Islet precursor cell (in vitro differentiated cells): ENCODE data around the gene FAM149B1.
A peak's percentile ranks its signal among the peaks of the same experiment; 100 is the strongest.
"Not testable (repeated sequence)": the region's sequence is repeated elsewhere in the genome, so short reads cannot be mapped to it uniquely, and the experiment has no call there.

ENCODE experiments used
- DNase-seq: peaks from one replicate; pipeline ENCODE4 v3.0.0-alpha.2; 2018

Gene FAM149B1

DNA sequence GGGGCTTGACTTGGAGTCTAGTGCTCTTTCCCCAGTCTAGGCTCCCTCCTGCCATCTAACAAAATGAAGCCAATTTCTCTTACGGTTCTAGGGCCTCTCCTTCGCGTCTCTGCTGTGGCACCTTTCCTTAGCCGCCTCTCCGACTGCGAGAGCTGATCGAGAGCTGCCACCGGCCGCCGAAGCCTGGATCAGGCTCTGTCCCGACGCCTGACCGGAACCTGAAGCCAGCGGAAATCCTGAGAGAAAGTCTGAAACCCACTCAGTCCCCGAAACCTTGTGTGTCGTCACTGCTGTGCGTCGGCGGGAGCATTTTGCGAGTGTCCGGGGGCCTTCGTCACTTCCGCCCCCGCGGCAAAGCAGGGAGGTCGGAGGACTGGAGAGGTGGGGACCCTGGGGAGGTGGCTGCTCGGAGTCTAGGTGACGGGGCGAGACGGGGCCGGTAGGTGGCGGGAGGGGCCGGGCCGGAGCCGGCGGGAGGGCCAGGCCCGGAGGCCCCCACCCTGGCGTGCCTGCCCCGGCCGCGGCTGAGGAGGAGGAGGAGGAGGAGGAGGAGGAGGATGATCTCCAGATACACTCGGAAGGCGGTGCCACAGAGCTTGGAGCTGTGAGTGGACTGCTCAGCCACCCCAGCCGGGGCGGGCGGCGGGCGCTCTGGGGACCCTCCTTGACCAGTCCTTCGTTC, at the start of gene FAM149B1, which contains the start of gene ECD:
FAM149B1 (plus strand) TSS at position 337 of the 682 bp plus-strand sequence; CDS start at position 558, 221 bp downstream.
ECD (minus strand) TSS at position 226 of the 682 bp plus-strand sequence. CDS start 4,071 bp downstream, outside the sequence.
- DNase-seq: peak; percentile 98

DNA sequence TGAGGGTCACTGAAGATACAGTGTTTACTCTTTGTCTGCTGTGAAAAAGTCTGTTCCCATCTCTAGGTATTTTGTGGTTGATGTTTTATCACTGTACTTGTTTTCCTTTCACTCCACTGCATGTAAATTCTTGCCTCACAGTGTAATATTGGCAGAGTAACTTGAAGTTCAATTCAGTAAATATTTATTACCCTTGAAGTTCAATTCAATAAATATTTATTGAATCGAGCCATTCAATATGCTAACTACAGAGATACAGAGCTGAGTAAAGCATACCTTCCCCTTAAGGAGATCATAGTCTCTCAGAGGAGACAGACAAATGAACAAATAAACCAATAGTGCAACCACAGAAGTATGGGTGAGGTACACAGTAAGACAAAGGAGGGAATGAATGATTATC, 48.5 kb upstream of the FAM149B1 start:
- no peak for DNase-seq

DNA sequence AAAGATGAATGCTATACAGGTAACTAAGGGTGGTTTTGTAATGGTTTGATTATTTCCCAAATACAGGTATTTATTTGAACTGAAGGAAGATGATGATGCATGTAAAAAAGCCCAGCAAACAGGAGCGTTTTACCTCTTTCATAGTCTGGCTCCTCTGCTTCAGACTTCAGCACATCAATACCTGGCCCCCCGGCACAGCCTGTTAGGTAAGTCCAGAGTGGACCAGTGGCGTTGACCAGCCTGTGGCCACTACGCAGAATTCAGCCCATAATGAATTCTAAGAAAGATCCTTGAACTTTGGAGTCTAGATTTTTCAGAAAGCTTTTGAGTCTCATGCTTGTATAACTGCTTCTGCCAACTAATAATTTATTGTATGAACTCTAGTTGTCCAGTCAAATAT, 48.0 kb upstream of the FAM149B1 start:
- DNase-seq: no peak

DNA sequence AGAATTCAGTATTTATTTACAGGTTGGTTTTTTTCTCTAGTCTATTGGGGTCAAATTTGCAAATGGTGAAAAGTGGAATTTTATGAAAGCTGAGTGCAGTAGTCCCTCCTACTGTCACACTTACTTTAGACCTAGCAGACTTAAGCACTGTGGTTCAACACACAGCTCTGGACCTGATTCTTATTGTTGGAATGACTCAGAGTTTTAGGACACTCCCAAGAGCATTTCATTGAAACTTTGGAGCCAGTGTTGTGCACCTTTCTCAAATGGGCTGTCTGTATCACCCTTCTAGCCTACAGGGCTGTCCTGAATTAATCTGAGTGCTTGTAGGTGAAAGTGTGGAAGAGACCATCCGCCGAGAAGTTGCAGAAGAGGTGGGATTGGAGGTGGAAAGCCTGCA, 41.6 kb upstream of the FAM149B1 start:
- DNase-seq: no peak

DNA sequence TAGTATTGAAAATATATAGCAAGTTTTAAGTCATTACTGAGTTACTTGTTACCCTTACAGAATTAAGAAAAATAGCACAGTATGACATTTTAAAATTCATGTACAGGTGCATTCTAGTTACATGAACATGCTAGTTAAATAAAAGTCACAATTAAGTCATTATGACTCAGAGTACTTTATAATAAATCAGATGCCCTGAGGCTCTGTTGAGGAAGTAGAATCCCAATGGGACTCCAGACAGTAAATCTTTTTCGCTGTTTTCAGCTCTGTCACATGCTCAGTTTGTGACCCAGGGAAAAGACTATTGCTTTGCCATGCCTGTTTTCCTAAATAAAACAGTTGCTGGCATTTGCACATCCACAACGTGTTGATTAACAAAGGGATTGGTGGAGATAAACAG, 36.6 kb upstream of the FAM149B1 start:
- DNase-seq: no peak

DNA sequence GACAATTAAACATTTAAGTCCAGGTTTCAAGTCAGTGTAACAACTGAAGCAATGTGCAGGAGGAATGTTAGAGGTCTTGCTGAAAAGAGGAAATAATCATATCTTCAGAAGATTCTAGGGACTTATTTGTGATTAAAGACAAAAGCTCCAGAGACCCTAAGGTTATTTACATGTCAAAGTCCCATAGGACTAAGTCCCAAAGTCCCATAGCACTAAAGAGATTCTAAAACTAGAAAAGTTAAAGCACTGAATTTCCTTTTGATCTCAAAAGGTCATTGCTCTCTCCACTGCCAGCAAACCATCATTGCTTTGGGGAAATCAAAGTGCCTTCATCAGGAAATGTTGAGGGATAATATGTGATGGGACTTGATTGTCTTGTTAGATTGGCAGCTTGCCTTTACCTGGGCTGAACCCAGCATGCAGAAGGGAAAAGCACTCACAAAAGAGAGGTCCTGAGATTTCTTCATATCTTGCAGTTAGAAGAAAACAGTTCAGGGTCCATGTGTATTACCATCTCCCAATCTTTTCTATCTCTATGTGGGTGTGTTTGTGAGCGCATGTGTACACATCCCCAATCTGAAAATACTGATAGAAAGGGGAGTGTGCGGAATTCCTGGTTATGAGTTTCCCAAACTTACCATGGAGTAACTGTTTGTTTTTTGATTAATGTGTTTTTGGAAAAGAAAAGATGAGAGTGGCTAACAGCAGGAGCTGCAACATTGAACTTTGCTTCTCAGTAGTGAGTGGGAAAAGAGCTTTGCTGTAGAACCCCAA, 35.8 kb upstream of the FAM149B1 start:
- DNase-seq: no peak

DNA sequence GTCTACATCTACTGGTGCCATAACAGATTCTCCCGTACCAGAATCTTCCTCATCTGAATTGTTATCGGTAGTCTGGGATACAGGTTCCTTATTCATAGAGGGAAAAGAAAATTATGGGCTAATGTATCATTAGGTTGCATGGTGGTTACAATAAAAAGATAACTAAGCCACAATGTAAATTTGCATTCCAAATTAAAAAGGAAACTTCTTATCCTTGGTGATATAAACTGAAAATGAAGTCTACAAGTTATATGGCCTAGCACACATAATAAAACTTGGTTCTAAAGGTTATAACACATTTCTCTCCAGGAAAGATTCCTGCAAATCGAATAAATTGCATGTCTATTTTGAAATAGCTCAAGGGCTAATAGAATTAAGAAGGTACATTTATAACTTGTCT, 33.2 kb upstream of the FAM149B1 start:
- no peak for DNase-seq

DNA sequence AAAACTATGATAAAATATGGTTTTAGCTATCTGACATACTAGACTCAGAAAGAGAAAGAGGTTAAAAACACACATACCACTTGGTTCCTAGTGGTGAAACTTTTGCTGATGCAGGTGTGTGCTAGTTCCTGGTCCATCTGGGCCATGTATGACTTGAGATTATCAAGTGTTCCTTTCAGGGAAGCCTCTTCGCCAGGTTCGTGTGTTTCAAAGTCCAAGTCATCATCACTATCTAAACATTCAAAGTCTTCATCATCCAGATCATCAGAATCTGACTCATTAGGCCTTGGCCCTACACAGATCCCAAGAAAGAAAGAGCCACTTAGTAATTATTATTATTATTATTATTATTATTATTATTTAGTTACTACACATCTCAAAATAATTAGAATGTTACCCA, 31.3 kb upstream of the FAM149B1 start:
- DNase-seq: no peak

DNA sequence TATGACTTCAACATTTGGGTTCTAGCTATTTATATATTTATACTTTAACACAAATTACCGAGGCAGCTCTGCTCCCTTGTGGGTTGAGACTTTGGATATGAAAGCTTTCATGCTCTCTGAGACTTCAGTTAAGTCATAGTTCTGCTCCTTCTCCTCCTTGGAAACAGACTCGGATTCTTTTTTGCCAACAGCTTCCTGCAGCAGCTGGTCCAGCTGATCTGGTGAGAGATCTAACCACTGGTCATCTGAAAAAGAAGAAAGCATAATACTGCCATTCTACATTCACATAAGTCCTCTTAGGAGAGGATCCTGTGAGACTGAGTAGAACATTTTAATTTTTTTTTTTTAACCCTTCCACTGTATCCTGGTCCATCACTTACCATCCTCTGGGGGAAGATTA, 28.7 kb upstream of the FAM149B1 start:
- DNase-seq: no peak

DNA sequence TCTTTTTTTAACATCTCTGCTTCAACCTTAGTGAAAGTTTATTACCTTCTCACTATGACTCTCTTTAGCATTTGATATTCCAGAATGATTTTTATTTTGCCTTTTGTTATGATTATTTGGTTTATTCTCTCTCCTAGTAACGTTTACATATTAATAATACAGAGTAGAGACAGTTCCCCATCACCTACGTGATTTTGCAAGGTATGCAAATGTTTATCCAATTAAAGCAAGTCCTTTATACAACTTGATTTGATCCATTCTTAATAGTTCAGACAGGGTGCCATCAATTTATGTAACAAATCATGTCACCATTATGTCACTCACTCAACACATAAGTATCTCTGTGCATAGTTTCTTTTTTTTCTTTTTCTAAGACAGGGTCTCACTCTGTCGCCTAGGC, 26.3 kb upstream of the FAM149B1 start:
- DNase-seq: no peak

DNA sequence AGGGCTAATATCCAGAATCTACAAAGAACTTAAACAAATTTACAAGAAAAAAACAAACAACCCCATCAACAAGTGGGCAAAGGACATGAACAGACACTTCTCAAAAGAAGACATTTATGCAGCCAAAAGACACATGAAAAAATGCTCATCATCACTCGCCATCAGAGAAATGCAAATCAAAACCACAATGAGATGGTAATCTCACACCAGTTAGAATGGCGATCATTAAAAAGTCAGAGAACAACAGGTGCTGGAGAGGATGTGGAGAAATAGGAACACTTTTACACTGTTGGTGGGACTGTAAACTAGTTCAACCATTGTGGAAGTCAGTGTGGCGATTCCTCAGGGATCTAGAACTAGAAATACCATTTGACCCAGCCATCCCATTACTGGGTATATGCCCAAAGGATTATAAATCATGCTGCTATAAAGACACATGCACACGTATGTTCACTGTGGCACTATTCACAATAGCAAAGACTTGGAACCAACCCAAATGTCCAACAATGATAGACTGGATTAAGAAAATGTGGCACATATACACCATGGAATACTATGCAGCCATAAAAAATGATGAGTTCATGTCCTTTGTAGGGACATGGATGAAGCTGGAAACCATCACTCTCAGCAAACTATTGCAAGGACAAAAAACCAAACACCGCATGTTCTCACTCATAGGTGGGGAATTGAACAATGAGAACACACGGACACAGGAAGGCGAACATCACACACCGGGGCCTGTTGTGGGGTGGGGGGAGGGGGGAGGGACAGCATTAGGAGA, 17.1 kb upstream of the FAM149B1 start:
- not testable (repeated sequence) for DNase-seq

DNA sequence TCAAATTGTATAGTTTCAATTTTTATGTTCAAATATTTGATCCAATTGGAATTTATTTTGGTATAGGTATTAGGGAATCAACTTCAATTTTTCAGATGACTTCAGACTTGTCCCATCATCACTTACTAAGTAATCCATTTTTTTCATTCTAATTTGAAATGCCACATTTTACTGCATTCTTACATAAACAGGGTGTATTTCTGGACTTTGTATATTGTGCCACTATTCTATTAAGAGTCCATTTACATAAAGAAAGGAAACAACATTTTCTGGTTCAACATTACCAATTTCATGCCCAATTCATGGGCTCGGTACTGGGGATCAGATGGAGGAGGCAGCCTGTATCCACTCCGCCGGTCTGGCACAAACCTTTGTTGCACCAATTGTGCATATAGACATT, 15.9 kb upstream of the FAM149B1 start:
- no peak for DNase-seq

DNA sequence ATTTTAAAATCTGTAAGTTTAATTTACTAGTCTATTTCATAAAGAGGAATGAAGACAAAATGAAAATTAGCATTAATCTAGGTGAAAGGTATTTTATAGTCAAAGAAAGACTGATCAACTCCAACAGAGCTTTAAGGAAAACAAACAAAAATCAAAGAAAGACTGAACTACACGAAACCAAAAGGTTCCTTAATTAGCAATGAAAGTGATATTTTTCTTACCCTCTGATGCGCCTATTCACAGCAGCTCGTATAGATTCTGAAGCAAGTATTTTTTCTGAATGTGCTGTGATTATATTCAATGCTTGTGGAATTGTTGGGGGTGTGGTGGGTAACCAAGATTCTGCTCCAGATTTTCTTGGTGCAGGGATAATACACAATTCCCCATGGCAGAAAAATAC, 11.9 kb upstream of the FAM149B1 start:
- DNase-seq: no peak

DNA sequence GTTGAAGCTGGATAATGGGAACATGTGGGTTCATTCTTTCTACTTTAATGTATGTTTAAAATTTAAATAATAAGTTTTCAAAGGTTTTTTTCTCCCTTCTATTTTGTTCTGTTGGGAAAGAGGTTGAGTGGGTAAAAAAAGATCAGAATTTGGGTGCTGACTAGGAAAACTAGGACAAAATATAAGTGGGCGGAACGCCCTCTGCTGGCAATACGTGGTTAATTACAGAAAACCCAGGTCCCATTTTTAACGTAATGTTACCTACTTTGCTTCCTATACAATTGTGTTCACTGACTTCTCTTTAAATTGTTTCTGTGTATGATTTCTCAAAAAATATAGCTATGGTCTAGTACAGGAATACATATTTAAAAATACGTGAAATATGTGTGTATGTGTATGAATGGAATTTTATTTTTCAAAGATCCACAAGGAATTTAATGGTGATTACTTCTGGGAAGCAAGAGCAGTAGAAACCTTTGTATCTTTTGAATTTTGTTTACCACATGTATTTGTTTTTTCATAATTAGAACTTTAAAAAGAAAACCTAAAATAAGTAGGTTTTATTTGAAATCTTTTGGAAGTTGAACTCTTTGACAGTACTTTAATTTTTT, 8.8 kb upstream of the FAM149B1 start:
- DNase-seq: peak; percentile 56

DNA sequence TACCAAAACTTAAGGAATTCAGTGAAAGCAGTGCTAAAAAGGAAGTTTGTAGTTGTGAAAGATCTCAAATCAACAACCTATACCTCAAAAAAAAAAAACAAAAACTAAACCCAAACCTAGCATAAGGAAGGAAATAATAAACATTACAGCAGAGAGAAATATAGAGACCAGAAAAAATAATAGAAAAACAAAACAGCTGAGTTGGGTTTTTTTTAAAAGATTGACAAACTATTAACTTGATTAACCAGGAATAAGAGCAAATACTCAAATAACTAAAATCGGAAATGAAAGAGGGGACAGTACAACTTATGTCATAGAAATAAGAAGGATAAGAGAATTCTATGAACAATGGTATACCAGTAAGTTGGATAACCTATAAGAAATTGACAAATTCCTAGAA, 6.8 kb upstream of the FAM149B1 start:
- no peak for DNase-seq

DNA sequence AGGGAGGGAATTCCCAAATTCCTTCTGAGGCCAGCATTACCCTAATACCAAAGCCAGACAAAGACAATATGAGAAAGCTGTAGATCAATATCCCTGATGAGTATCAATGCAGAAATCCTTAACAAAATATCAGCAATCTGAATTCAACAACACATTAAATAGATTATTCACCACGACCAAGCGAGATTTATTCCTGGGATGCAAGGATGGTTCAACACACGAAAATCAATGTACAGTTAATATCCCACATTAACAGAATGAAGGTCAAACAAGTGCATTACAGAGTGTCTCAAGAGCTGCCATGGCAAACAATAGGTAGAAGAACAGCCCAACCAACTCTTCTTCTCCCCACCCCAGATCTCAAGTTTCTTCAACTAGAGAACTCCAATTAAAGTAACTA, 6.3 kb upstream of the FAM149B1 start:
- no peak for DNase-seq

DNA sequence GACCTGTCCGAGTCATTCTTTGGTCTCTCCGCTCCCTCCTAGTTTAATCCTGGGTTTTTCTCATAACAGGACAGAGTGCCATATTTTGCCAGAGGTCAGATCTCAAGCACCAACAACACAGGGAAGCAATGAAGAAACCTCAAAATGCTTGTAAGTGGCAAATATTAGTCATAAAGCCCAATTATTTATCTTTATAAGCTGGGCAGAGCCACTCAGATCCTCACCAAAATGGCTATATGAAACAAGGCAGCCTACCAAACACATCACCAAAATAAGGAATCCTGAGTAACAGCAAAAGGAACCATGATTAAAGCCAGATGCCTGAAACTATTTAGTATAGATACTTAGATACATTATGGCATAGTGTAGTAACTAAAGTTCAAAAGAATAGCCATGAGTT, 4.8 kb upstream of the FAM149B1 start:
- no peak for DNase-seq

DNA sequence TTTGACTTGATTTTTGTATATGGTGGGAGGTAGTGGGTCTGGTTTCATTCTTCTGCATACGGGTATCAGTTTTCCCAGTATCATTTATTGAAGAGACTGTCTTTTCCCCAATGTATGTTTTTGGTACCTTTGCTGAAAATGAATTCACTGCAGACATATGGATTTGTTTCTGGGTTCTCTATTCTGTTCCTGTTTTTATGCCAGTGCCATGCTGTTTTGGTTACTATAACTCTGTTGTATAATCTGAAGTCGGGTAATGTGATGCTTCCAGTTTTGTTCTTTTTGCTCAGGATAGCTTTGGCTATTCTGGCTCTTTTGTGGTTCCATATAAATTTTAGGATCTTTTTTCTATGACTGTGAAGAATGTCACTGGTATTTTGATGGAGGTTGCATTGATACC, 947 bp upstream of the FAM149B1 start:
- DNase-seq: no peak

DNA sequence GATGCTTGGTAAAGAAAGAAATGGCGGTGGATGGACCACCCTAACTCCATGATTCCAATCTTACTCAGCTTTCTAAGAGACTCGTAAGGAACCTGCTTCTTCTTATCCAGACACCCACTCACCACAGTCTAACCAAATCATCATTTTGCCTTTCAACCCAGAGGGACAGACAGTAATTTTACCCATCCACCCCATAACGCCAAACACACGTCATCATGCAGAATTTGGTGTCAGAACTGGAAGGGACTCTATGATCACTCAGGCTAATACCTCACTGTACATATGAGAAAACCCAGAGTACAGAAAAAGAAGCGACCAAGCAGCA, 499 bp upstream of the FAM149B1 start:
- DNase-seq: no peak

DNA sequence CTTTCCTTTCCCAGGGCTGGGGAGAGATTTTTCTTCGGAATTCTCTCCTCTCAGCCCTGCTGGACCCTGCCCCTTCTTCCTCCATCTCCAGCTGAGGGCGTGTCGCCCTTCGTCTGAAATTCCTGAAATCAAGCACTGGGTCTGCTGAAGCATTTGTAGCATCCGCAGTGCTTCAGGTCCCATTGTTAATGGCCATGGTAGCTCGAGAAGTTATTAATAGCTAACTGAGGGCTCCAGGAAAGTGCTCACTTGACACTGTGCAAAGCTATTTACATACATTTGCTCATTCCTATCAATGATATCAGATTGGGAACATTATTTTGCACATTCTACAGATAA, 515 bp downstream of the FAM149B1 start:
- DNase-seq: no peak

DNA sequence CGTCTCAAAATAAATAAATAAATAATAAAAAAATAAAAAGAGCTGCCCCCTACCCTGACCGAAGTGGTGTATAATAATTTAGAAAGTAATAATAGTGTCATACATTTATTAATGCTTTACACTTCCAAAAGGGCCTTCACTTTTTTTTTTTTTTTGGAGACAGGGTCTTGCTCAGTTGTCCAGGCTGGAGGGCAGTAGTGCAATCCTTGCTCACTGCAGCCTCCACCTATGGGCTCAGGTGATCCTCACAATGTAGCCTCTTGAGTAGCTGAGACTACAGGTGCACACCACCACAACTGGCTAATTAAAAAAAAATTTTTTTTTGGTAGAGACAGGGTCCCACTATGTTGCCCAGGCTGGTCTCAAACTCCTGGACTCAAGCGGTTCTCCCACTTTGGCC, 1.4 kb downstream of the FAM149B1 start:
- no peak for DNase-seq

DNA sequence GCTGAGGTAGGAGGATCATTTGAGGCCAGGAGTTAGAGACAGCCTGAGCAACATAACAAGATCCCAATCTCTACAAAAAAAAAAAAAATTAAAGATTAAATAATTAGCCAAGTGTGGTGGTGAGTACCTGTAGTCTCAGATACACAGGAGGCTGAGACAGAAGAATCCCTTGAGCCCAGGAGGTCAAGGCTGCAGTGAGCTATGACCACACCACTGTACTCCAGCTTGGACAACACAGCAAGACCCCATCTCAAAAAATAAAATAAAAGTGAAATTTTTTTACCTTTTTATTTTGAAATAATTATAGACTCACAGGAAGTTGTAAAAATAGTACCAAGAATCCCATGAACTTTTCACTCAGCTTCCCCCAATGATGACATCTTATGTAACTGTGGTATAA, 4.9 kb downstream of the FAM149B1 start:
- DNase-seq: no peak

DNA sequence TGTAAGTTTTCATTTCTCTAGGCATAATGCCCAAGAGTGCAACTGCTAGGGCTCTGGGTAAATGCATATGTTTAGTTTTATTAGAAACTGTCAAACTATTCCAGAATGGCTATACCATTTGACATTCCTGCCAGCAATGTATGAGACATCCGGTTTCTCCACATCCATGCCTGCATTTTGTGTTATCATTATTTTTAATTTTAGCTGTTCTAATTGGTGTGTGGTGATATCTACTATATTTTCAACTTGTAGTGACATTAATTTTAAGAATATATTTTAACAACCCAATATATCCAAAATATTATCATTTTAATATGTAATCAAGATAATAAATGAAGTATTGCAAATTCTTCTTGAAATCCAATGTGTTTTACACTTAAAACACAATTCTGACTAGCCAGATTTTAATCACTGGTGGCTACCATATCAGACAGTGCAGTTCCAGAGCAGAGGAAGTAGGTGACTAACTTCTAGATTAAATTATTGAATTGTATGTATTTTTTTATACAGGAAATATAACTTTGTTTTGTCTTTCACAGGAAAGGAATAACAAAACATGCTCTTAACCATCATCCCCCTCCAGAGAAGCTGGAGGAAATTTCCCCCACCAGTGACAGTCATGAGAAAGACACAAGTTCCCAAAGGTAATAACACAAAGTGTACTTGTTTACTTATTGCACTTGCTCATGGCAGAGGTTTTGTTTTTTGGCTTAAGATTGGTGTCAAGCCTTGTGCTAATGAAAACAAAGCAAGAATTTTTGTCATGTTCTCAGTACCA, 6.4 kb downstream of the FAM149B1 start:
- DNase-seq: no peak
